CD14-positive monocyte (primary cell): Measurements from ENCODE around the gene TOR4A. TPM values are rescaled to one million over a fixed set of nuclear protein-coding genes. Genes with fewer than 3 reads are reported as not detected.

Experiments used
- DNase-seq, 3 donors: peaks; one replicate each; pipeline ENCODE4 v3.0.0-alpha.2; 2011 to 2022
- H2AFZ ChIP-seq: 2 replicates; pipeline ENCODE4 v1.6.0; 2012; ENCODE audit warnings: mild to moderate bottlenecking, low read depth, low read length, inconsistent platforms; ENCODE audit not compliant: insufficient read depth, poor library complexity, severe bottlenecking
- H3K27ac ChIP-seq, 2 donors: 1 replicate in 1 of 2; 2 replicates in 1 of 2; pipeline ENCODE4 v1.5.1; 2012 to 2013; ENCODE audit warnings: low read length in 2 of 2, control low read depth in 1 of 2, inconsistent platforms in 1 of 2, low read depth in 1 of 2, mild to moderate bottlenecking in 1 of 2
- H3K27me3 ChIP-seq, 2 donors: one replicate each; pipeline versions ENCODE4 v1.6.0 to v1.6.1; 2011 to 2013; ENCODE audit warnings: low read length in 2 of 2; ENCODE audit not compliant: control insufficient read depth in 2 of 2, insufficient read depth in 2 of 2
- H3K36me3 ChIP-seq, 2 donors: replicated peaks in 1 of 2; 1 replicate in 1 of 2; 2 replicates in 1 of 2; pipeline versions ENCODE4 v1.5.1 to v1.6.1; 2012 to 2013; ENCODE audit warnings: low read length in 2 of 2, control low read depth in 1 of 2, inconsistent platforms in 1 of 2, mild to moderate bottlenecking in 1 of 2; ENCODE audit not compliant: insufficient read depth in 2 of 2, control insufficient read depth in 1 of 2
- H3K4me1 ChIP-seq, 2 donors: 1 replicate in 1 of 2; 2 replicates in 1 of 2; pipeline versions ENCODE4 v1.5.1 to v1.6.1; 2012 to 2013; ENCODE audit warnings: low read length in 2 of 2, control low read depth in 1 of 2, inconsistent platforms in 1 of 2, mild to moderate bottlenecking in 1 of 2, moderate library complexity in 1 of 2; ENCODE audit not compliant: insufficient read depth in 2 of 2, control insufficient read depth in 1 of 2
- H3K4me2 ChIP-seq: replicated peaks from 2 replicates; pipeline ENCODE3; 2012; ENCODE audit warnings: low read length, moderate library complexity, mild to moderate bottlenecking; ENCODE audit not compliant: poor library complexity, severe bottlenecking; ENCODE audit errors: extremely low read depth
- H3K4me3 ChIP-seq, 3 experiments: fragments of 200-600 bp in 1 of 3; sonication (generic) in 1 of 3; replicated peaks in 1 of 3; 1 replicate in 2 of 3; 2 replicates in 1 of 3; pipeline ENCODE4 v1.5.1; 2011 to 2013; ENCODE audit warnings: low read length in 3 of 3, mild to moderate bottlenecking in 3 of 3, control low read depth in 2 of 3, low read depth in 2 of 3, inconsistent platforms in 1 of 3, moderate library complexity in 1 of 3
- H3K79me2 ChIP-seq: 2 replicates; pipeline ENCODE4 v1.6.0; 2012; ENCODE audit warnings: mild to moderate bottlenecking, control low read depth, inconsistent platforms, low read length, moderate library complexity; ENCODE audit not compliant: insufficient read depth
- H3K9ac ChIP-seq: 2 replicates; pipeline ENCODE4 v1.6.0; 2017; ENCODE audit warnings: low read length, mild to moderate bottlenecking; ENCODE audit not compliant: insufficient read depth, poor library complexity, severe bottlenecking
- H3K9me3 ChIP-seq, 2 donors: replicated peaks in 1 of 2; 1 replicate in 1 of 2; 2 replicates in 1 of 2; pipeline versions ENCODE4 v1.5.1 to v1.6.1; 2012 to 2013; ENCODE audit warnings: low read length in 2 of 2, control low read depth in 1 of 2; ENCODE audit not compliant: control insufficient read depth in 1 of 2, insufficient read depth in 1 of 2
- H4K20me1 ChIP-seq: 2 replicates; pipeline ENCODE4 v1.6.0; 2012; ENCODE audit warnings: mild to moderate bottlenecking, low read length, control low read depth, moderate library complexity; ENCODE audit not compliant: insufficient read depth
- H3K27ac Mint-ChIP-seq, 7 donors: one replicate each; pipeline ENCODE4 v1.8.0; 2020; ENCODE audit warnings: mild to moderate bottlenecking in 7 of 7, mixed read lengths in 7 of 7, moderate library complexity in 6 of 7, inconsistent platforms in 2 of 7
- H3K27me3 Mint-ChIP-seq, 3 donors: one replicate each; pipeline ENCODE4 v1.8.0; 2021 to 2022; ENCODE audit warnings: low read depth in 3 of 3, mild to moderate bottlenecking in 3 of 3, mixed read lengths in 3 of 3, moderate library complexity in 3 of 3, inconsistent platforms in 1 of 3
- H3K36me3 Mint-ChIP-seq, 2 donors: one replicate each; pipeline ENCODE4 v1.8.0; 2020; ENCODE audit warnings: mixed read lengths in 2 of 2, inconsistent platforms in 1 of 2, mild to moderate bottlenecking in 1 of 2
- H3K4me1 Mint-ChIP-seq: one replicate; pipeline ENCODE4 v1.8.0; 2020; ENCODE audit warnings: mild to moderate bottlenecking, mixed read lengths
- H3K4me3 Mint-ChIP-seq, 2 donors: one replicate each; pipeline ENCODE4 v1.8.0; 2020; ENCODE audit warnings: mild to moderate bottlenecking in 2 of 2, mixed read lengths in 2 of 2, moderate library complexity in 1 of 2
- H3K9me3 Mint-ChIP-seq, 7 donors: one replicate each; pipeline ENCODE4 v1.8.0; 2020 to 2022; ENCODE audit warnings: mixed read lengths in 7 of 7, mild to moderate bottlenecking in 6 of 7, moderate library complexity in 6 of 7, inconsistent platforms in 2 of 7
- WGBS: methylation state at CpG from one replicate; pipeline ENCODE4 v1.1.5; 2013; ENCODE audit warnings: missing lambda C conversion rate; ENCODE audit not compliant: insufficient coverage; 5-methylcytosine and 5-hydroxymethylcytosine counted together
- intact Hi-C, 2 donors: fragments of 100-400 bp; cut with micrococcal nuclease; formaldehyde crosslinking; loops; one replicate each; pipeline versions ENCODE4 v1.15.0 to v1.15.1; 2023
- polyA plus RNA-seq, 3 donors: library from polyadenylated mRNA; depleted of rRNA in 1 of 3; unstranded in 2 of 3; stranded (reverse) in 1 of 3; fragments of 300-500 nt in 2 of 3; fragments of >200 nt in 1 of 3; fragmentation: Illumina TruSeq in 2 of 3; gene quantifications; 1 replicate in 2 of 3; 2 replicates in 1 of 3; pipeline ENCODE4 v1.2.3, GENCODE V29; 2012 to 2021
- TF ChIP-seq, protein P1 (sequence below): fragments of 200-600 bp; IDR thresholded peaks from one replicate; pipeline ENCODE4 v1.8.0; 2022; ENCODE audit warnings: antibody characterized with exemption, mild to moderate bottlenecking

TOR4A gene
- polyA plus RNA-seq, 3 donors = 13.7 to 17.6 (median 15.4) TPM

DNA sequence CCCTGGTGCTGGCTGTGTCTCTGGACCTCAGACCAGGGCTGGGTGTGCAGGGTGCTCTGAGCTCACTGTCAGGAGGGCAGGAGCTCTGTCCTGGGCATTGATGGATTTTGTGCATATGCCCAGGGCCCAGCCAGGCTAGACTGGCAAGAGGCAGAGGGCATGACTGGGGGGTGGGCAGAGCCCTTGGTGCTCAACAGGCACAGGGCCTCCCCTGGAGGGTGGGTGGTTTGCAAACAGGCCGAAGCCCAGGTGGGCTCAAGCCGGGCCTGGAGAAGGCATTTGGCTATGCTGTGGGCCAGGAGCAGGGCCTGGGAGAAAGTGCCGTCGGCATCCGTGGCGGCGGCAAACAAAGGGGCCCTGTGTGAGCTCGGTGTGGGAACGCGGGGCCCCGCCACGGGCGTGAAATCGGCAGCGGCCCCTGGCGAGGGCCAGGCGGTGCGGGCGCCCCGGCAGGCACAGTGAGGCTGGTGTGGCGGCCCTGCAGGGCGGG is 26.4 kb downstream of the TOR4A start:
- 97% methylated on average over 17 of the region's 22 CpGs for WGBS
- peaks cover 3 to 5% of the 10 kb centered on the region in 2 donors for H3K36me3 Mint-ChIP-seq

DNA sequence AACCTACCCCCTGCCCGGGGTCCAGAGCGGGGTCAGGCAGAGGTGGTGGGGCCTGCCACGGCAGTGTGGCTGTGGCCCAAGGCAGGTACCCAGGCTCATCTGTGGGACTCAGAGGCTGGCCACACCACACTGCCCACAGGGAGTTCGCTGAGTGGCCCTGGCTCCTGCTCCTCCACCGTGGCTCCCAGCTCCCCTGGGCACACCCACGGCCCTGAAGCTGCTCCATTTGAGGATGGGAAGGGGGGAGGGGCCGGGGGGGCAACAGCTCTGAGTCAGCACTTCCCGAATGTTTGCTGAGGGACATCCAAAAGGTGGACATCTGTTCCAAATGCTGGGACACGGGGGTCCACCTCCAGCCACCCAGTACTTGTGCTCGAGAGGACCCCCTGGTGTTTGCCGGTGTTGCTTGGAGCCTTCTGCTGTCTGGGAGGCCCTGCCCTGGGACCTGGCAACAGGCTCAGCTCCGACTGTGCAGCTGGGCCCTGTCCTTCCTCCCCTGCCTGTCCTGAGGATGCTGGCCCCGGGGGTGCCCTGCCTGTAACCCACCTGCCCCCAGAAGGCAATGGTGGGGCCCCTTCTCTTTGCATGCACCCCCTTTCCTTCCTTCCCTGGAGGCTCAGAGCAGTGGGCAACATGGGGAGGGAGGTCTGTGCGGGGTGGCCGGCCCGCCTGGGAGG is 27.0 kb downstream of the TOR4A start:
- H2AFZ ChIP-seq = no peak overlapping the region
- H3K27ac ChIP-seq = no peak overlapping the region
- H4K20me1 ChIP-seq = no peaks in the 10 kb centered on the region
- no peak for DNase-seq
- peaks cover 3 to 5% of the 10 kb centered on the region in 2 donors for H3K36me3 Mint-ChIP-seq
- TF ChIP-seq, protein P1, sequence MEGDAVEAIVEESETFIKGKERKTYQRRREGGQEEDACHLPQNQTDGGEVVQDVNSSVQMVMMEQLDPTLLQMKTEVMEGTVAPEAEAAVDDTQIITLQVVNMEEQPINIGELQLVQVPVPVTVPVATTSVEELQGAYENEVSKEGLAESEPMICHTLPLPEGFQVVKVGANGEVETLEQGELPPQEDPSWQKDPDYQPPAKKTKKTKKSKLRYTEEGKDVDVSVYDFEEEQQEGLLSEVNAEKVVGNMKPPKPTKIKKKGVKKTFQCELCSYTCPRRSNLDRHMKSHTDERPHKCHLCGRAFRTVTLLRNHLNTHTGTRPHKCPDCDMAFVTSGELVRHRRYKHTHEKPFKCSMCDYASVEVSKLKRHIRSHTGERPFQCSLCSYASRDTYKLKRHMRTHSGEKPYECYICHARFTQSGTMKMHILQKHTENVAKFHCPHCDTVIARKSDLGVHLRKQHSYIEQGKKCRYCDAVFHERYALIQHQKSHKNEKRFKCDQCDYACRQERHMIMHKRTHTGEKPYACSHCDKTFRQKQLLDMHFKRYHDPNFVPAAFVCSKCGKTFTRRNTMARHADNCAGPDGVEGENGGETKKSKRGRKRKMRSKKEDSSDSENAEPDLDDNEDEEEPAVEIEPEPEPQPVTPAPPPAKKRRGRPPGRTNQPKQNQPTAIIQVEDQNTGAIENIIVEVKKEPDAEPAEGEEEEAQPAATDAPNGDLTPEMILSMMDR = no peak
- H3K4me3 Mint-ChIP-seq = peak overlapping the region in 1 of 2 donors; percentile 7
- H3K27ac Mint-ChIP-seq = peak overlapping the region in 1 of 7 donors; percentile 53
- intact Hi-C loops = loop anchor here in 1 of 2 donors (5.0 kb wide), 1 partner anchor 103 kb away; no protein-coding TSS in a partner anchor
- peaks cover 37 to 50% of the 10 kb centered on the region in 2 donors for H3K4me1 ChIP-seq
- no peak overlapping the region for H3K9ac ChIP-seq
- no peak overlapping the region for H3K4me3 ChIP-seq
- peaks cover 0 to 9% (median 7%) of the 10 kb centered on the region in 7 donors for H3K9me3 Mint-ChIP-seq
- peaks cover 3 to 4% of the 10 kb centered on the region in 2 donors for H3K9me3 ChIP-seq
- peaks cover 29 to 73% of the 10 kb centered on the region in 2 donors for H3K27me3 ChIP-seq
- peaks cover 25% of the 10 kb centered on the region for H3K4me1 Mint-ChIP-seq
- H3K79me2 ChIP-seq = no peaks in the 10 kb centered on the region
- 56% methylated on average over 9 of the region's 16 CpGs for WGBS
- no peaks in the 10 kb centered on the region for H3K36me3 ChIP-seq
- H3K27me3 Mint-ChIP-seq = peaks cover 60 to 88% (median 70%) of the 10 kb centered on the region in 3 donors
- H3K4me2 ChIP-seq = no peak overlapping the region

More for the DNA sequence above, 26.4 kb downstream of the TOR4A start:
- peak overlapping the region; percentile 20 to 62 for H3K4me3 Mint-ChIP-seq
- Histone ChIP-seq H3K9me3 (peaks cover 3 to 8% of the 10 kb centered on the region in 2 donors), H3K27me3 (peaks cover 32 to 79% of the 10 kb centered on the region in 2 donors), H3K27ac (no peak overlapping the region), H3K4me2 (no peak overlapping the region), H3K9ac (no peak overlapping the region), H3K36me3 (no peaks in the 10 kb centered on the region), H3K4me1 (peaks cover 37 to 50% of the 10 kb centered on the region in 2 donors), H2AFZ (no peak overlapping the region), H3K4me3 (no peak overlapping the region), H4K20me1 (no peaks in the 10 kb centered on the region), H3K79me2 (no peaks in the 10 kb centered on the region)
- H3K4me1 Mint-ChIP-seq = peaks cover 25% of the 10 kb centered on the region
- no peak overlapping the region for H3K27ac Mint-ChIP-seq
- no peak for DNase-seq
- peaks cover 0 to 10% (median 7%) of the 10 kb centered on the region in 7 donors for H3K9me3 Mint-ChIP-seq
- intact Hi-C loops = loop anchor here (2.0 kb wide), 1 partner anchor 23 kb away; no protein-coding TSS in a partner anchor
- peaks cover 65 to 90% (median 72%) of the 10 kb centered on the region in 3 donors for H3K27me3 Mint-ChIP-seq
- TF ChIP-seq, protein P1 = no peak
